Sigmoid colon (tissue), 7 donors: Measurements from ENCODE around the gene PACRG. TPM values are rescaled to one million over a fixed set of nuclear protein-coding genes. Genes with fewer than 3 reads are reported as not detected.
A peak's percentile ranks its signal among the peaks of the same experiment; 100 is the strongest.

ENCODE experiments used
- DNase-seq: peaks from one replicate; pipeline ENCODE4 v3.0.0-alpha.2; 2019
- H3K27ac ChIP-seq, 4 donors: fragments of 200-600 bp; sonication (generic); one replicate each; pipeline ENCODE4 v1.5.1; 2016 to 2019; ENCODE audit warnings: mild to moderate bottlenecking in 1 of 4
- H3K27me3 ChIP-seq, 3 donors: fragments of 200-600 bp; sonication (generic); one replicate each; pipeline ENCODE4 v1.5.1; 2019; ENCODE audit warnings: mild to moderate bottlenecking in 1 of 3
- H3K36me3 ChIP-seq, 4 donors: fragments of 200-600 bp; sonication (generic); one replicate each; pipeline ENCODE4 v1.5.1; 2016 to 2019
- H3K4me1 ChIP-seq, 4 donors: fragments of 200-600 bp; sonication (generic); one replicate each; pipeline ENCODE4 v1.5.1; 2017 to 2019
- H3K4me3 ChIP-seq, 4 donors: fragments of 200-600 bp; sonication (generic); one replicate each; pipeline ENCODE4 v1.5.1; 2017 to 2019; ENCODE audit warnings: mild to moderate bottlenecking in 2 of 4, moderate library complexity in 1 of 4
- H3K9me3 ChIP-seq, 4 donors: fragments of 200-600 bp in 3 of 4; sonication (generic) in 3 of 4; one replicate each; pipeline versions ENCODE4 v1.5.1 to v1.6.1; 2013 to 2019
- CTCF ChIP-seq, 4 experiments: fragments of 450-650 bp in 3 of 4; fragments of 200-600 bp in 1 of 4; IDR thresholded peaks; one replicate each; pipeline ENCODE4 v1.5.1; 2016 to 2019; ENCODE audit warnings: antibody characterized with exemption in 4 of 4, mild to moderate bottlenecking in 3 of 4, moderate library complexity in 2 of 4
- EP300 ChIP-seq, 4 donors: sonication (generic); formaldehyde crosslinking; IDR thresholded peaks; one replicate each; pipeline ENCODE4 v1.6.1; 2017; ENCODE audit warnings: antibody characterized with exemption in 4 of 4
- POLR2A ChIP-seq, 2 donors: fragments of 450-650 bp; IDR thresholded peaks; one replicate each; pipeline ENCODE4 v1.6.1; 2016; ENCODE audit warnings: antibody characterized with exemption in 2 of 2, mild to moderate bottlenecking in 2 of 2, moderate library complexity in 2 of 2
- POLR2AphosphoS5 ChIP-seq, 4 donors: sonication (generic); formaldehyde crosslinking; IDR thresholded peaks; one replicate each; pipeline ENCODE4 v1.6.1; 2017; ENCODE audit warnings: antibody characterized with exemption in 4 of 4
- WGBS, 2 donors: extraction: QIAGEN DNeasy Blood & Tissue Kit; methylation state at CpG; one replicate each; pipeline ENCODE4 v1.1.7; 2013; 5-methylcytosine and 5-hydroxymethylcytosine counted together
- intact Hi-C: fragments of 100-400 bp; cut with DNase I; formaldehyde crosslinking; loops from one replicate; pipeline ENCODE4 v1.15.1; 2023
- polyA plus RNA-seq, 3 donors: library from polyadenylated mRNA; stranded (reverse); fragments of 200-250 nt; gene quantifications; one replicate each; pipeline ENCODE4 v1.2.3, GENCODE V29; 2013
- total RNA-seq, 4 donors: library from RNA; depleted of rRNA; stranded (reverse); fragments of >200 nt; gene quantifications; one replicate each; pipeline ENCODE4 v1.1.0, GENCODE V29; 2016
- donor health status: healthy with polysubstance abuse.
- donor health status: Bipolar disorder and iron deficiency.
- donor health status: healthy.

PACRG gene
- total and polyA plus RNA-seq, 7 donors = 0.12 to 6.9 (median 0.95) TPM; not detected in 2

- Histone ChIP-seq H3K9me3 (no peaks in the 10 kb centered on the region), H3K4me1 (peaks cover 0 to 9% (median 0%) of the 10 kb centered on the region in 4 donors), H3K27ac (no peak overlapping the region), H3K27me3 (no peaks in the 10 kb centered on the region), H3K4me3 (no peak overlapping the region), H3K36me3 (no peaks in the 10 kb centered on the region)
- no peak for DNase-seq
- intact Hi-C loops = no loop called here
- no peak for TF ChIP-seq POLR2AphosphoS5 (IDR thresholded peaks at IDR 0.05)
- 78 to 94% methylated on average over 18 of the region's 18 CpGs for WGBS, 2 donors
Observed at GRCh38 chr6:163321717-163322116, 593.9 kb downstream of the PACRG start.

- intact Hi-C loops = no loop called here
- H3K27ac ChIP-seq = peak overlapping the region in 1 of 4 donors; percentile 5
- no peaks in the 10 kb centered on the region for H3K9me3 ChIP-seq
- no peaks in the 10 kb centered on the region for H3K27me3 ChIP-seq
- DNase-seq = no peak
- no peak for TF ChIP-seq CTCF (IDR thresholded peaks at IDR 0.05)
- no peak for TF ChIP-seq POLR2A (IDR thresholded peaks at IDR 0.05)
- 94 to 95% methylated on average over 13 of the region's 13 CpGs for WGBS, 2 donors
- no peaks in the 10 kb centered on the region for H3K36me3 ChIP-seq
- peaks cover 0 to 9% (median 0%) of the 10 kb centered on the region in 4 donors for H3K4me1 ChIP-seq
- no peak overlapping the region for H3K4me3 ChIP-seq
Observed at GRCh38 chr6:163323274-163323673, 595.5 kb downstream of the PACRG start.

- no peak for DNase-seq
- H3K4me3 ChIP-seq = no peak overlapping the region
- H3K36me3 ChIP-seq = no peaks in the 10 kb centered on the region
- 78 to 89% methylated on average over 7 of the region's 7 CpGs for WGBS, 2 donors
- intact Hi-C loops = no loop called here
- peak overlapping the region in 1 of 4 donors; percentile 24 for H3K27ac ChIP-seq
- H3K4me1 ChIP-seq = peaks cover 0 to 9% (median 0%) of the 10 kb centered on the region in 4 donors
- TF ChIP-seq CTCF (IDR thresholded peaks at IDR 0.05) (no peak), POLR2A (IDR thresholded peaks at IDR 0.05) (no peak), POLR2AphosphoS5 (IDR thresholded peaks at IDR 0.05) (no peak), EP300 (IDR thresholded peaks at IDR 0.05) (no peak)
- H3K27me3 ChIP-seq = no peaks in the 10 kb centered on the region
- no peaks in the 10 kb centered on the region for H3K9me3 ChIP-seq
Observed at GRCh38 chr6:163323705-163324104, 595.9 kb downstream of the PACRG start.

- WGBS, 2 donors = 72 to 81% methylated on average over 4 of the region's 4 CpGs
- peaks cover 0 to 9% (median 0%) of the 10 kb centered on the region in 4 donors for H3K4me1 ChIP-seq
- no peaks in the 10 kb centered on the region for H3K9me3 ChIP-seq
- no peak overlapping the region for H3K4me3 ChIP-seq
- no peaks in the 10 kb centered on the region for H3K27me3 ChIP-seq
- TF ChIP-seq EP300 (IDR thresholded peaks at IDR 0.05) = no peak
- no peak for TF ChIP-seq POLR2AphosphoS5 (IDR thresholded peaks at IDR 0.05)
- no peak for TF ChIP-seq POLR2A (IDR thresholded peaks at IDR 0.05)
- no peak for TF ChIP-seq CTCF (IDR thresholded peaks at IDR 0.05)
- peak overlapping the region in 1 of 4 donors; percentile 24 for H3K27ac ChIP-seq
- H3K36me3 ChIP-seq = no peaks in the 10 kb centered on the region
- no peak for DNase-seq
- intact Hi-C loops = no loop called here
Observed at GRCh38 chr6:163324326-163324687, 596.5 kb downstream of the PACRG start.

- 20 to 28% methylated on average over 10 of the region's 10 CpGs for WGBS, 2 donors
- Histone ChIP-seq H3K4me1 (peaks cover 0 to 9% (median 0%) of the 10 kb centered on the region in 4 donors), H3K27ac (peak overlapping the region; percentile 19 to 33 (median 26)), H3K9me3 (no peaks in the 10 kb centered on the region), H3K4me3 (no peak overlapping the region), H3K27me3 (no peaks in the 10 kb centered on the region), H3K36me3 (no peaks in the 10 kb centered on the region)
- DNase-seq = peak; percentile 78
- TF ChIP-seq POLR2A (IDR thresholded peaks at IDR 0.05) (no peak), EP300 (IDR thresholded peaks at IDR 0.05) (no peak), CTCF (IDR thresholded peaks at IDR 0.05) (no peak), POLR2AphosphoS5 (IDR thresholded peaks at IDR 0.05) (no peak)
- intact Hi-C loops = no loop called here
Observed at GRCh38 chr6:163324688-163325389, 597.1 kb downstream of the PACRG start.
